ENCODE measurements around the gene BCL6. TPM values are rescaled to one million over a fixed set of nuclear protein-coding genes. Genes with fewer than 3 reads are reported as not detected.

BCL6 gene
- total RNA-seq = 100 to 1,000 TPM in 2 of 10 donors, 10 to 100 TPM in 8; 27.9 to 154 (median 51.7) TPM
- 10 to 100 TPM; 33.9 to 52.2 TPM for polyA plus RNA-seq
- long read RNA-seq, donor 1, partial matches to known transcripts = 19 of 43 reads
- long read RNA-seq, donor 1, other reads (novel, unspliced or antisense) = 24 of 43 reads
- long read RNA-seq, donor 2, partial matches to known transcripts = 22 of 33 reads
- long read RNA-seq, donor 2, other reads (novel, unspliced or antisense) = 10 of 33 reads
- long read RNA-seq, donor 3, partial matches to known transcripts = 3 of 43 reads
- long read RNA-seq, donor 3, other reads (novel, unspliced or antisense) = 40 of 43 reads

DNA sequence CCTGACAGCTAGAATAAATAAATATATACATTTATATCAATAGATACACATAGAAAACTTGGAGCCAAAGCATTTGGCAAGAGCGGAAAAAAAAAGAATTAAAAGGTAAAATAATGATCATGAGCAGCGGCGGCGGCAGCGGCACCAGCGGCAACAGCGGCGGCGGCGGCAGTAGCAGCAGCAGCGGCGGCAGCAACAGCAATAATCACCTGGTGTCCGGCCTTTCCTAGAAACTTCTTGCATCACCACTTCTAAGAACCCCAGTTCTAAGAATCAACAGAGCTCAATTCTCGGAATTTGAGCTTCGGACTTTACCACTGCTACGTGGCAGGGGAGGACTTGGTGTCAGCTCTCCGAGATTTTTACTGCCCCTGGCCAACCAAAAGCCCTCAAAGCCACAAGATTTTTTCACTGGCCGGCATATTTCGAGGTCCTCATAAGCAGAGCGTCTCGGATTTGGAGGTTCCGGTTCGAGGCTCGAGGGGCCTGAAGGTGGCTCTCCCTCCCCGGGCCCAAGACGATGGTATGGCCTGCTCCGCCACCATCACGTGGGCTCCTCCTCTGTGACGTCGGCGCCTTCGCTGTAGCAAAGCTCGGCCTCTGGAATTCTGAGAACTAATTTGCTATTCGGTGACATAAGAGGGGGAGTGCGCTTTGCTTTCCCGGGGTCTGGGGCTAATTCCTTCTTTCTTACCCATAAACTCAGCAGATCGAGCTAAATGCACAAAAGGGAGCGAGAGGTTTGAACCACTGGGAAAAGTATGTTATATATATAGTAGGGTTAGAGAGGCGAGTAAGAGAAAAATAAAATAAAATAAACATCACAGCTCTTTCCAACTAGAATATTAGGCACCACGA is at the start of gene BCL6:
Gene BCL6 (minus strand): TSS at position 268 of the 858 bp plus-strand sequence. CDS start 11,775 bp downstream, outside the sequence.
- Histone ChIP-seq H3K4me3 (peak within 1 kb of the TSS; percentile 60 to 95 (median 74)), H3K4me1 (peaks cover 3 to 51% (median 19%) of the 10 kb centered on the region in 9 donors), H3K9me3 (no peaks in the 10 kb centered on the region), H3K27ac (peak within 1 kb of the TSS; percentile 85 to 100 (median 99)), H3K27me3 (no peaks in the 10 kb centered on the region), H3K36me3 (no peaks in the 10 kb centered on the region)
- peak in 2 of 9 donors; percentile 6 to 22 for TF ChIP-seq CTCF (IDR thresholded peaks at IDR 0.05)
- intact Hi-C loops (cut with DNase I) = loop anchor here (1.0 to 10.0 kb wide), 23 partner anchors 202 to 1399 kb away; partner anchors contain the start of gene LPP (in 4 of the 10)
- peak; percentile 89 to 94 for DNase-seq
- ATAC-seq = peak; percentile 70 to 82 (median 80)
- 0 to 1% methylated on average over 40 of the region's 40 CpGs for WGBS, 2 donors

GRCh38 chr3:187794731-187795130 is 49.5 kb upstream of the BCL6 start:
- DNase-seq = no peak
- H3K27ac ChIP-seq = no peak overlapping the region

DNA sequence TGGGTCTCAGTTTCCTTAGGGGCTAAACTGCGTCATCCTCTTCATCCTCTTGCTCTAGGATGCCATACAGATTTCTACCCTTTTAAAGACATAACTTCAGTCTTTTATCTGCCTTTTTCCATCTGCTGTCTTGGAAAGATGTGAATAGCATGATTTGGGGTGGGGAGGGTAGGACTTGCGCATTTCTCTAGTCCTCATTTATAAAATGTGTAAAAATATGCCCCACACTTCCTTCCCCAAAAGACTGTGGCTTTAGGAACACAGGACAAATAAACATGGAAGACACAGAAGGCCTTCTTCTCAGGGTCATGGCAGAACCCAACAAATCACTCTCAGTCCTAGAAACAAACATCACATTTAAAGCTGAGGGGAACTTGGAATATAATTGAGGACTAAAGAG is 48.4 kb upstream of the BCL6 start:
- Histone ChIP-seq H3K36me3 (no peaks in the 10 kb centered on the region), H3K4me3 (no peak overlapping the region), H3K27ac (no peak overlapping the region), H3K27me3 (no peaks in the 10 kb centered on the region), H3K9me3 (no peaks in the 10 kb centered on the region), H3K4me1 (peaks cover 0 to 23% (median 3%) of the 10 kb centered on the region in 9 donors)
- intact Hi-C loops (cut with DNase I) = no loop called here
- no peak for TF ChIP-seq CTCF (IDR thresholded peaks at IDR 0.05)
- no peak for ATAC-seq
- WGBS, 2 donors = 84 to 91% methylated on average over 2 of the region's 2 CpGs
- DNase-seq = no peak

More at GRCh38 chr3:187794731-187795130, 49.5 kb upstream of the BCL6 start:
- Histone ChIP-seq H3K9me3 (no peaks in the 10 kb centered on the region), H3K4me3 (no peak overlapping the region), H3K27me3 (no peaks in the 10 kb centered on the region), H3K36me3 (no peaks in the 10 kb centered on the region), H3K4me1 (peaks cover 0 to 34% (median 3%) of the 10 kb centered on the region in 9 donors)
- ATAC-seq = no peak
- intact Hi-C loops (cut with DNase I) = no loop called here
- WGBS, 2 donors = 86 to 91% methylated on average over 4 of the region's 4 CpGs
- no peak for TF ChIP-seq CTCF (IDR thresholded peaks at IDR 0.05)

GRCh38 chr3:187792521-187792920 is 47.3 kb upstream of the BCL6 start:
- ATAC-seq (no peak), DNase-seq (no peak)
- intact Hi-C loops (cut with DNase I) = no loop called here
- no peaks in the 10 kb centered on the region for H3K36me3 ChIP-seq
- H3K27ac ChIP-seq = no peak overlapping the region
- no peak for TF ChIP-seq CTCF (IDR thresholded peaks at IDR 0.05)
- H3K4me1 ChIP-seq = peaks cover 0 to 15% (median 3%) of the 10 kb centered on the region in 9 donors
- no peak overlapping the region for H3K4me3 ChIP-seq
- no peaks in the 10 kb centered on the region for H3K27me3 ChIP-seq
- no peaks in the 10 kb centered on the region for H3K9me3 ChIP-seq
- 53 to 55% methylated on average over 3 of the region's 3 CpGs for WGBS, 2 donors

Data from heart right ventricle (tissue), 16 donors.